Heart left ventricle (tissue), 13 donors: Measurements from ENCODE around the gene FAM53A.

Source experiments
- POLR2A ChIP-seq, 2 donors: fragments of 450-650 bp; IDR thresholded peaks; one replicate each; pipeline ENCODE4 v1.6.1; 2017; ENCODE audit warnings: antibody characterized with exemption in 2 of 2, mild to moderate bottlenecking in 2 of 2, moderate library complexity in 2 of 2
- TF ChIP-seq, protein P1 (sequence below), 12 donors: fragments of 200-600 bp; sonication (generic) in 4 of 12; IDR thresholded peaks; one replicate each; pipeline versions ENCODE4 v1.5.0 to v1.8.0; 2018 to 2022; ENCODE audit warnings: antibody characterized with exemption in 12 of 12, mild to moderate bottlenecking in 5 of 12
- donor health status: ischemic (EF 13 %, LVEDD 7.1; RV severe dilation, severe dysfunction).
- donor health status: DM: no; HTN: yes; CAD: no.
- donor health status: DM: no; HTN: no; CAD: no.
- donor health status: ischemic (EF 25% LVEDD 6.9; RV normal size, moderate dysfunction).
- donor health status: ischemic (EF 25% LVEDD 5.7; RV mildly dilated, moderate dysfunction).
- donor health status: ischemic (EF 35%, LVEDD 5.7; RV mildly dilated, moderate dysfunction).
- donor health status: nonischemic (EF 11% LVEDD 7.7; RV severe dilation, severe dysfunction).
- donor health status: DM: yes; HTN: yes; CAD: no.
- donor health status: PGD.
- donor health status: ischemic (EF 29% LVEDD 5.4; RV normal size, mild dysfunction).
- donor health status: nonischemic (EF 23%, LVEDD 6.1; RV moderate dilation, normal function).

DNA sequence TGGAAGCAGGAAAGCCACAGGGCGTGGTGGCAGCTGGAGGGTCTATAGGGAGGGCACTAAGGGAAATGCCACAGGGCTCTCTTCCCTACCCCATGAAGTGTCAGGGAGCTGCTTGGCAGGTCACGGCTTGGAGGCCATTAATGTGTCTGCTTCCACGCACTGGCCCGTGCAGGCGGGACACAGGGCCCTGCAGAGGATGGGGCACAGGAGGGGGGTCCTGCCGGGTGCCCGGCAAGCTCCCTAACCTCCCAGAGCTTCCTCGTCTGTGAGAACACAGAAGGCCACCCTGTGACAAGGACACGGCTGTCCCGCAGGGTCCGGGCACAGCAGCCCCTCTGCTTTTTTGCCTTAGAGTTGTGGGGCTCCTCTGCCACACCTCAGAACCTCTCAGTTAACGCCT, 25.5 kb downstream of the FAM53A start:
- TF ChIP-seq, protein P1, sequence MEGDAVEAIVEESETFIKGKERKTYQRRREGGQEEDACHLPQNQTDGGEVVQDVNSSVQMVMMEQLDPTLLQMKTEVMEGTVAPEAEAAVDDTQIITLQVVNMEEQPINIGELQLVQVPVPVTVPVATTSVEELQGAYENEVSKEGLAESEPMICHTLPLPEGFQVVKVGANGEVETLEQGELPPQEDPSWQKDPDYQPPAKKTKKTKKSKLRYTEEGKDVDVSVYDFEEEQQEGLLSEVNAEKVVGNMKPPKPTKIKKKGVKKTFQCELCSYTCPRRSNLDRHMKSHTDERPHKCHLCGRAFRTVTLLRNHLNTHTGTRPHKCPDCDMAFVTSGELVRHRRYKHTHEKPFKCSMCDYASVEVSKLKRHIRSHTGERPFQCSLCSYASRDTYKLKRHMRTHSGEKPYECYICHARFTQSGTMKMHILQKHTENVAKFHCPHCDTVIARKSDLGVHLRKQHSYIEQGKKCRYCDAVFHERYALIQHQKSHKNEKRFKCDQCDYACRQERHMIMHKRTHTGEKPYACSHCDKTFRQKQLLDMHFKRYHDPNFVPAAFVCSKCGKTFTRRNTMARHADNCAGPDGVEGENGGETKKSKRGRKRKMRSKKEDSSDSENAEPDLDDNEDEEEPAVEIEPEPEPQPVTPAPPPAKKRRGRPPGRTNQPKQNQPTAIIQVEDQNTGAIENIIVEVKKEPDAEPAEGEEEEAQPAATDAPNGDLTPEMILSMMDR (IDR thresholded peaks at IDR 0.05) = no peak
- TF ChIP-seq POLR2A (IDR thresholded peaks at IDR 0.05) = no peak
